CD4-positive, alpha-beta T cell (primary cell): ENCODE results near the gene POU2F2. TPM values are rescaled to one million over a fixed set of nuclear protein-coding genes. Genes with fewer than 3 reads are reported as not detected.

Experiments
- ATAC-seq: fragments of 200-7000 bp; cut with Tn5 transposase; one replicate; pipeline ENCODE4 v1.10.0; 2022; ENCODE audit warnings: mild to moderate bottlenecking; ENCODE audit not compliant: poor library complexity
- CTCF ChIA-PET: fragments of 350-600 bp; sonication (Branson Sonifier 250); formaldehyde crosslinking; loops from one replicate; lab custom pipeline; 2021; ENCODE audit warnings: antibody characterized with exemption, inconsistent platforms; lab: Charles Lee
- POLR2A ChIA-PET: fragments of 350-600 bp; sonication (Branson Sonifier 250); formaldehyde crosslinking; loops from one replicate; lab custom pipeline; 2021; ENCODE audit warnings: antibody characterized with exemption, inconsistent platforms; lab: Charles Lee
- DNase-seq, 14 experiments: peaks; one replicate each; pipeline ENCODE4 v3.0.0-alpha.2; 2013 to 2020; ENCODE audit warnings: mixed read lengths in 2 of 14
- H3K27ac ChIP-seq, 2 donors: one replicate each; pipeline versions ENCODE4 v1.5.1 to v1.7.0; 2013; ENCODE audit warnings: low read length in 2 of 2, low read depth in 1 of 2, mild to moderate bottlenecking in 1 of 2
- H3K27me3 ChIP-seq, 2 experiments: 1 replicate in 1 of 2; 2 replicates in 1 of 2; pipeline versions ENCODE4 v1.6.1 to v1.7.0; 2013; ENCODE audit warnings: low read length in 2 of 2, control low read depth in 1 of 2, mild to moderate bottlenecking in 1 of 2, moderate library complexity in 1 of 2; ENCODE audit not compliant: insufficient read depth in 2 of 2, control insufficient read depth in 1 of 2
- H3K36me3 ChIP-seq: one replicate; pipeline ENCODE4 v1.6.1; 2013; ENCODE audit warnings: low read length, control low read depth; ENCODE audit not compliant: insufficient read depth
- H3K4me1 ChIP-seq: one replicate; pipeline ENCODE4 v1.6.1; 2013; ENCODE audit warnings: low read length, control low read depth; ENCODE audit not compliant: insufficient read depth
- H3K4me3 ChIP-seq: one replicate; pipeline ENCODE4 v1.5.1; 2013; ENCODE audit warnings: mild to moderate bottlenecking, low read length, moderate library complexity
- H3K9me3 ChIP-seq, 2 experiments: 1 replicate in 1 of 2; 2 replicates in 1 of 2; pipeline versions ENCODE4 v1.6.1 to v1.7.0; 2013; ENCODE audit warnings: low read length in 2 of 2, mild to moderate bottlenecking in 2 of 2, control low read depth in 1 of 2, moderate library complexity in 1 of 2; ENCODE audit not compliant: control insufficient read depth in 1 of 2, insufficient read depth in 1 of 2
- H3K27ac Mint-ChIP-seq: one replicate; pipeline ENCODE4 v1.8.0; 2020; ENCODE audit warnings: mixed read lengths
- H3K27me3 Mint-ChIP-seq: one replicate; pipeline ENCODE4 v1.8.0; 2021; ENCODE audit warnings: mixed read lengths
- H3K36me3 Mint-ChIP-seq: one replicate; pipeline ENCODE4 v1.8.0; 2021; ENCODE audit warnings: low read depth, mixed read lengths
- H3K4me1 Mint-ChIP-seq: one replicate; pipeline ENCODE4 v1.8.0; 2021; ENCODE audit warnings: low read depth, mixed read lengths
- H3K4me3 Mint-ChIP-seq: one replicate; pipeline ENCODE4 v1.8.0; 2020; ENCODE audit warnings: mild to moderate bottlenecking, mixed read lengths
- H3K9me3 Mint-ChIP-seq: one replicate; pipeline ENCODE4 v1.8.0; 2020; ENCODE audit warnings: mixed read lengths
- CTCF ChIP-seq: fragments of 200-600 bp; IDR thresholded peaks from one replicate; pipeline ENCODE4 v1.8.0; 2022; ENCODE audit warnings: antibody characterized with exemption, mild to moderate bottlenecking
- intact Hi-C, 2 experiments: fragments of 100-400 bp; cut with DNase I in 1 of 2; cut with micrococcal nuclease in 1 of 2; formaldehyde crosslinking; loops; one replicate each; pipeline versions ENCODE4 v1.15.1 to v1.9.0; 2023 to 2025; cut with DNase I, micrococcal nuclease
- total RNA-seq, 174 experiments: library from RNA in 2 of 174; stranded (reverse) in 2 of 174; gene quantifications; one replicate each; pipeline ENCODE4 v1.2.3 and lab custom pipeline; 2021 to 2026

Gene POU2F2
- total RNA-seq, 2 experiments from 2014 or later = 18.6 to 19.9 TPM

- Histone ChIP-seq H3K4me3 (peak overlapping the region; percentile 56), H3K36me3 (no peaks in the 10 kb centered on the region), H3K4me1 (peaks cover 34% of the 10 kb centered on the region), H3K27me3 (peaks cover 36 to 37% of the 10 kb centered on the region in 2 experiments), H3K9me3 (no peaks in the 10 kb centered on the region), H3K27ac (no peak overlapping the region)
- ATAC-seq (peak; percentile 95), DNase-seq (peak; percentile 61 to 91 (median 72))
- CTCF ChIA-PET = interaction anchor here (0.7 to 2.7 kb wide), 16 partner anchors 9 to 263 kb away, joined by 3 to 9 read pairs (median 4); partner anchors contain the start of genes GSK3A and POU2F2
- intact Hi-C loops = loop anchor here (5.0 kb wide), 1 partner anchor 40 kb away; the partner anchor contains the start of gene DEDD2 (in 2 of the 2)
- no peaks in the 10 kb centered on the region for H3K9me3 Mint-ChIP-seq
- H3K27ac Mint-ChIP-seq = no peak overlapping the region
- H3K27me3 Mint-ChIP-seq = peaks cover 35% of the 10 kb centered on the region
- H3K36me3 Mint-ChIP-seq = no peaks in the 10 kb centered on the region
- POLR2A ChIA-PET = interaction anchor here (0.9 to 2.5 kb wide), 10 partner anchors 8 to 68 kb away, joined by 3 to 19 read pairs (median 4); partner anchors contain the start of gene GSK3A
- H3K4me3 Mint-ChIP-seq = no peak overlapping the region
- peaks cover 25% of the 10 kb centered on the region for H3K4me1 Mint-ChIP-seq
- peak; percentile 35 for TF ChIP-seq CTCF
Measured at GRCh38 chr19:42176990-42177685, 44.9 kb upstream of the POU2F2 start.

- Histone ChIP-seq H3K4me1 (peaks cover 34% of the 10 kb centered on the region), H3K4me3 (peak overlapping the region; percentile 56), H3K27me3 (peaks cover 36 to 37% of the 10 kb centered on the region in 2 experiments), H3K9me3 (no peaks in the 10 kb centered on the region), H3K27ac (no peak overlapping the region), H3K36me3 (no peaks in the 10 kb centered on the region)
- ChIA-PET POLR2A (interaction anchor here (0.9 to 2.5 kb wide), 10 partner anchors 9 to 68 kb away, joined by 3 to 19 read pairs (median 4); partner anchors contain the start of gene GSK3A), CTCF (interaction anchor here (0.7 to 2.7 kb wide), 16 partner anchors 9 to 264 kb away, joined by 3 to 9 read pairs (median 4); partner anchors contain the start of genes GSK3A and POU2F2)
- TF ChIP-seq CTCF = no peak
- intact Hi-C loops = loop anchor here (5.0 kb wide), 1 partner anchor 41 kb away; the partner anchor contains the start of gene DEDD2 (in 2 of the 2)
- Mint-ChIP-seq H3K4me1 (peaks cover 21% of the 10 kb centered on the region), H3K36me3 (no peaks in the 10 kb centered on the region), H3K9me3 (no peaks in the 10 kb centered on the region), H3K27ac (no peak overlapping the region), H3K27me3 (peaks cover 35% of the 10 kb centered on the region), H3K4me3 (peak overlapping the region; percentile 89)
- ATAC-seq (peak; percentile 29), DNase-seq (no peak)
Measured at GRCh38 chr19:42176649-42176989, 44.4 kb upstream of the POU2F2 start.

GRCh38 chr19:42175952-42176648, 43.9 kb upstream of the POU2F2 start:
- intact Hi-C loops = loop anchor here (5.0 kb wide), 1 partner anchor 41 kb away; the partner anchor contains the start of gene DEDD2 (in 2 of the 2)
- H3K27me3 ChIP-seq = peaks cover 36 to 37% of the 10 kb centered on the region in 2 experiments
- H3K27ac Mint-ChIP-seq = no peak overlapping the region

More at GRCh38 chr19:42175952-42176648, 43.9 kb upstream of the POU2F2 start:
- H3K4me1 Mint-ChIP-seq = peaks cover 21% of the 10 kb centered on the region
- no peaks in the 10 kb centered on the region for H3K36me3 Mint-ChIP-seq
- peak overlapping the region; percentile 89 for H3K4me3 Mint-ChIP-seq
- H3K27me3 Mint-ChIP-seq = peaks cover 35% of the 10 kb centered on the region
- no peak for ATAC-seq
- POLR2A ChIA-PET = interaction anchor here (0.6 to 2.5 kb wide), 10 partner anchors 9 to 69 kb away, joined by 3 to 19 read pairs (median 4); partner anchors contain the start of gene GSK3A
- H3K4me3 ChIP-seq = peak overlapping the region; percentile 56
- peaks cover 34% of the 10 kb centered on the region for H3K4me1 ChIP-seq
- CTCF ChIA-PET = interaction anchor here (0.6 to 2.7 kb wide), 17 partner anchors 10 to 264 kb away, joined by 3 to 9 read pairs (median 4); partner anchors contain the start of genes GSK3A and POU2F2
- H3K36me3 ChIP-seq = no peaks in the 10 kb centered on the region
- peak in 4 of 14 experiments; percentile 28 to 45 (median 40) for DNase-seq
- no peaks in the 10 kb centered on the region for H3K9me3 ChIP-seq
- no peak overlapping the region for H3K27ac ChIP-seq
- TF ChIP-seq CTCF = no peak
- no peaks in the 10 kb centered on the region for H3K9me3 Mint-ChIP-seq
